OCI-LY7 (cell line): ENCODE results near the gene LPCAT1.

ENCODE experiments used
- EZH2phosphoT487 ChIP-seq: fragments of 200-600 bp; sonication (generic); IDR thresholded peaks from 2 replicates; pipeline ENCODE4 v1.6.1; 2018; ENCODE audit warnings: low read depth, borderline replicate concordance, mild to moderate bottlenecking, mixed run types, antibody characterized with exemption, low read length, moderate library complexity, mixed read lengths
- TF ChIP-seq, protein P1 (sequence below): fragments of 200-600 bp; sonication (generic); conservative IDR thresholded peaks from 2 replicates; pipeline ENCODE4 v1.5.1; 2014; ENCODE audit warnings: mild to moderate bottlenecking, antibody characterized with exemption, low read length, moderate library complexity, mixed read lengths

DNA sequence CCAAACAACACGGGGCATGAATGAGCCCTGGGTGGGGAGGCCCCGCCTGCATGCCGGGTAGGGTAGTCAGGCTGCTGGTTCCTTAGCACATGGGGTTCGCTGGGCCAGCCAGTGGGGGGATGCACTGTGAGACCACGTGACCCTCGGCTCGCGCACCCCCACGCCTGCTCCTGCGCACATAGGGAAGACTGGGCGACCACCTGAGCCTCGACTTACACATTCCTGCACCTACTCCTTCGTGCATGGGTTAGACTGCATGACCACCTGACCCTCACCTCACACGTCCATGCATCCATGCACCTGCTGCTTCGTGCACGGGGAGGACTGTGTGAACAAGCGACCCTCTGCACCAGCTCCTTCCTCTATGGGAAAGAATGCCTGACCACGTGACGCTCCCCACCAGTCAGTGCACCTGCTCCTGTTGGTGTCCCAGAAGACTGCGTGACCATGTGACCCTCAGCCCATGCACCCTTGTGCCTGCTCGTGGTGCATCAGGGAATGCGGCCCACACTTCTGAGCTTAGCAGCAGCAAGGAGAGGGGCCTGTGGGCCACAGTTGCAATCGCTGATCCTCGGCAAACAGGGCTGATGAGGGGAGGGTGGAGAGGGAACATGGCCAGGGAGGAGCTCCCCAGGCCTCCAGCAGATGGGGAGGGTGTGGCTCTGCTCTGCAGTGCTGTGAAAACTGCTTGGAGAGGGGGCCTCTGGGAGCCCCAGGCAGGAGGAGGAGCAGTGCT is 18.1 kb downstream of the LPCAT1 start:
- TF ChIP-seq, protein P1, sequence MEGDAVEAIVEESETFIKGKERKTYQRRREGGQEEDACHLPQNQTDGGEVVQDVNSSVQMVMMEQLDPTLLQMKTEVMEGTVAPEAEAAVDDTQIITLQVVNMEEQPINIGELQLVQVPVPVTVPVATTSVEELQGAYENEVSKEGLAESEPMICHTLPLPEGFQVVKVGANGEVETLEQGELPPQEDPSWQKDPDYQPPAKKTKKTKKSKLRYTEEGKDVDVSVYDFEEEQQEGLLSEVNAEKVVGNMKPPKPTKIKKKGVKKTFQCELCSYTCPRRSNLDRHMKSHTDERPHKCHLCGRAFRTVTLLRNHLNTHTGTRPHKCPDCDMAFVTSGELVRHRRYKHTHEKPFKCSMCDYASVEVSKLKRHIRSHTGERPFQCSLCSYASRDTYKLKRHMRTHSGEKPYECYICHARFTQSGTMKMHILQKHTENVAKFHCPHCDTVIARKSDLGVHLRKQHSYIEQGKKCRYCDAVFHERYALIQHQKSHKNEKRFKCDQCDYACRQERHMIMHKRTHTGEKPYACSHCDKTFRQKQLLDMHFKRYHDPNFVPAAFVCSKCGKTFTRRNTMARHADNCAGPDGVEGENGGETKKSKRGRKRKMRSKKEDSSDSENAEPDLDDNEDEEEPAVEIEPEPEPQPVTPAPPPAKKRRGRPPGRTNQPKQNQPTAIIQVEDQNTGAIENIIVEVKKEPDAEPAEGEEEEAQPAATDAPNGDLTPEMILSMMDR, result no peak
- TF ChIP-seq EZH2phosphoT487, result no peak
